B cell (primary cell): ENCODE results near the gene RIPPLY2. TPM values are rescaled to one million over a fixed set of nuclear protein-coding genes. Genes with fewer than 3 reads are reported as not detected.
A peak's percentile ranks its signal among the peaks of the same experiment; 100 is the strongest.

ENCODE experiments used
- ATAC-seq: fragments of 200-7000 bp; cut with Tn5 transposase; one replicate; pipeline ENCODE4 v1.10.0; 2021; ENCODE audit warnings: low read depth, mild to moderate bottlenecking, moderate number of reproducible peaks, moderate library complexity
- CTCF ChIA-PET: fragments of 350-600 bp; sonication (Branson Sonifier 250); formaldehyde crosslinking; loops from one replicate; lab custom pipeline; 2021; ENCODE audit warnings: antibody characterized with exemption, inconsistent platforms; lab: Charles Lee
- POLR2A ChIA-PET: fragments of 350-600 bp; sonication (Branson Sonifier 250); formaldehyde crosslinking; loops from one replicate; lab custom pipeline; 2021; ENCODE audit warnings: antibody characterized with exemption; lab: Charles Lee
- DNase-seq: peaks from one replicate; pipeline ENCODE4 v3.0.0; 2013
- H2AFZ ChIP-seq: 2 replicates; pipeline ENCODE4 v1.6.1; 2012; ENCODE audit warnings: mild to moderate bottlenecking, low read depth, low read length; ENCODE audit not compliant: insufficient read depth, poor library complexity, severe bottlenecking
- H3K27ac ChIP-seq, 2 donors: 1 replicate in 1 of 2; 2 replicates in 1 of 2; pipeline ENCODE4 v1.5.1; 2012 to 2013; ENCODE audit warnings: low read length in 2 of 2, mild to moderate bottlenecking in 2 of 2, moderate library complexity in 1 of 2
- H3K27me3 ChIP-seq, 4 experiments: fragments of 200-600 bp in 1 of 4; sonication (generic) in 1 of 4; replicated peaks in 1 of 4; 1 replicate in 2 of 4; 2 replicates in 2 of 4; pipeline versions ENCODE4 v1.6.1 to v1.7.0; 2013 to 2016; ENCODE audit warnings: low read length in 3 of 4, mild to moderate bottlenecking in 2 of 4, mixed read lengths in 1 of 4, moderate library complexity in 1 of 4; ENCODE audit not compliant: insufficient read depth in 4 of 4, control insufficient read depth in 3 of 4; ENCODE audit errors: control extremely low read depth in 1 of 4
- H3K36me3 ChIP-seq, 2 experiments: replicated peaks in 1 of 2; 1 replicate in 1 of 2; 2 replicates in 1 of 2; pipeline versions ENCODE4 v1.6.1 to v1.7.1; 2013; ENCODE audit warnings: low read length in 1 of 2; ENCODE audit not compliant: insufficient read depth in 2 of 2, control insufficient read depth in 1 of 2; ENCODE audit errors: control extremely low read depth in 1 of 2, extremely low read depth in 1 of 2
- H3K4me1 ChIP-seq, 2 donors: fragments of 200-600 bp in 1 of 2; sonication (generic) in 1 of 2; 1 replicate in 1 of 2; 2 replicates in 1 of 2; pipeline versions ENCODE4 v1.5.1 to v1.6.1; 2013 to 2017; ENCODE audit warnings: low read length in 2 of 2; ENCODE audit not compliant: control insufficient read depth in 2 of 2, insufficient read depth in 2 of 2
- H3K4me2 ChIP-seq: replicated peaks from 2 replicates; pipeline ENCODE3; 2012; ENCODE audit warnings: mild to moderate bottlenecking, low read depth, low read length; ENCODE audit not compliant: poor library complexity, severe bottlenecking
- H3K4me3 ChIP-seq, 5 experiments: fragments of 200-600 bp in 1 of 5; sonication (generic) in 1 of 5; 1 replicate in 3 of 5; 2 replicates in 2 of 5; pipeline versions ENCODE4 v1.5.1 to v1.7.0; 2011 to 2016; ENCODE audit warnings: low read length in 4 of 5, mild to moderate bottlenecking in 4 of 5, low read depth in 2 of 5, control low read depth in 1 of 5, moderate library complexity in 1 of 5; ENCODE audit not compliant: insufficient read depth in 1 of 5; ENCODE audit errors: control extremely low read depth in 1 of 5, extremely low read depth in 1 of 5
- H3K79me2 ChIP-seq: fragments of 200-600 bp; sonication (generic); one replicate; pipeline ENCODE4 v1.6.0; 2016; ENCODE audit warnings: low read length; ENCODE audit not compliant: control insufficient read depth, insufficient read depth
- H3K9ac ChIP-seq: fragments of 200-600 bp; sonication (generic); 2 replicates; pipeline ENCODE4 v1.6.1; 2017; ENCODE audit warnings: mild to moderate bottlenecking, low read length, moderate library complexity
- H3K9me3 ChIP-seq, 3 donors: one replicate each; pipeline versions ENCODE4 v1.6.1 to v1.7.1; 2013; ENCODE audit warnings: low read length in 2 of 3; ENCODE audit not compliant: control insufficient read depth in 2 of 3, insufficient read depth in 1 of 3; ENCODE audit errors: control extremely low read depth in 1 of 3
- H4K20me1 ChIP-seq: 2 replicates; pipeline ENCODE4 v1.6.0; 2012; ENCODE audit warnings: mild to moderate bottlenecking, low read length; ENCODE audit not compliant: insufficient read depth, control insufficient read depth, poor library complexity, severe bottlenecking
- H3K27ac Mint-ChIP-seq: one replicate; pipeline ENCODE4 v1.8.0; 2021; ENCODE audit warnings: mixed read lengths
- H3K27me3 Mint-ChIP-seq: one replicate; pipeline ENCODE4 v1.8.0; 2021; ENCODE audit warnings: mixed read lengths
- H3K4me1 Mint-ChIP-seq: one replicate; pipeline ENCODE4 v1.8.0; 2021; ENCODE audit warnings: mixed read lengths
- H3K4me3 Mint-ChIP-seq: one replicate; pipeline ENCODE4 v1.8.0; 2021; ENCODE audit warnings: mixed read lengths
- H3K9me3 Mint-ChIP-seq: one replicate; pipeline ENCODE4 v1.8.0; 2022; ENCODE audit warnings: mixed read lengths; ENCODE audit not compliant: insufficient read depth
- EZH2 ChIP-seq: IDR thresholded peaks from 2 replicates; pipeline ENCODE4 v1.6.1; 2012; ENCODE audit warnings: borderline replicate concordance, low read depth, mild to moderate bottlenecking, moderate library complexity, low read length; ENCODE audit not compliant: insufficient read depth, poor library complexity, severe bottlenecking
- WGBS: methylation state at CpG from one replicate; pipeline ENCODE4 v1.1.5; 2013; ENCODE audit warnings: missing lambda C conversion rate; ENCODE audit not compliant: insufficient coverage; 5-methylcytosine and 5-hydroxymethylcytosine counted together
- intact Hi-C: fragments of 100-400 bp; cut with micrococcal nuclease; formaldehyde crosslinking; loops from one replicate; pipeline ENCODE4 v1.10.0; 2022
- polyA plus RNA-seq: library from polyadenylated mRNA; depleted of rRNA; stranded (reverse); fragments of >200 nt; gene quantifications from 2 replicates; pipeline ENCODE4 v1.2.3, GENCODE V29; 2012
- total RNA-seq, 2 donors: library from RNA; stranded (reverse); fragments of 120-200 nt in 1 of 2; gene quantifications; 1 replicate in 1 of 2; 2 replicates in 1 of 2; pipeline versions ENCODE4 v1.2.3 to v1.2.4, GENCODE V29; 2013 to 2022
- TF ChIP-seq, protein P1 (sequence below): fragments of 200-600 bp; IDR thresholded peaks from one replicate; pipeline ENCODE4 v1.8.0; 2022; ENCODE audit warnings: antibody characterized with exemption, mild to moderate bottlenecking

Gene RIPPLY2
- total and polyA plus RNA-seq, 2 donors (not counting 1 experiment from before 2014, with no cell fraction given), result not detected

DNA sequence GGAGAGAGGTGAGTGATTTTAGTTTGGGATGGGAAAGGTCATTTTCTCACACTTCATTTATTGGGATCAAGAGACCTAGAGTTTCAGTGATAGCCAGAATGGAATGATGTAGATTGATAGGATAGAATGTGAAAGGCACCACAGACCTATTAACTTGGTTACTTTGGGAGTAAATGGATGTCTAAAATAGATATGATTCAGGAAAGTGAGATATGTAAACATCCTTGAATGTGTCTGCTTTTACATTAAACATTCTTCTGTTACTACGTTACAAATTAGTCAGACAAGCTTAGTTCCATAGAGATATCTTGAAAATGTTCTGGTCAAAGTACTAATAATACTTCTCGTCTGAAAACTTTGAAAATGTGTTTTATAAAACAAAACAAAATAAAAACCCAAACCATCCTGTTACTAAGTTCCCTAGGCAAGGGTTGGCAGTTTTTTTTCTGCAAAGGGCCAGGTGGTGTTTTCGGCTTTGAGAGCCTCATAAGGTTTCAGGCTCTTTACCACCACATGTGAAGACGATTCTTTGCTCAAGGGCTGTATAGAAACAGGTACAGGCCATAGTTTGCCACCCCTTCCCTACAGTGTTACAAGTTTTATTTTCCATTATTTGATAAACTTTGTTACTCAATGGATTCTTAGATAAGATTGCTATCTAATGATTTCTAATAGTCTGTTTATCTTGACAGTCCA lies 9.8 kb downstream of the RIPPLY2 start:
- no CpG with 5 or more reads among the region's 4 CpGs for WGBS
- POLR2A ChIA-PET, result no interaction called here
- peak overlapping the region; percentile 4 for H3K4me2 ChIP-seq
- Mint-ChIP-seq H3K27me3 (no peaks in the 10 kb centered on the region), H3K4me3 (no peak overlapping the region), H3K4me1 (peaks cover 51% of the 10 kb centered on the region), H3K27ac (no peak overlapping the region), H3K9me3 (peaks cover 5% of the 10 kb centered on the region)
- H4K20me1 ChIP-seq, result peaks cover 44% of the 10 kb centered on the region
- DNase-seq, result no peak
- peaks cover 0 to 16% (median 13%) of the 10 kb centered on the region in 3 donors for H3K9me3 ChIP-seq
- no peak for ATAC-seq
- no peak overlapping the region for H3K27ac ChIP-seq
- peaks cover 16 to 40% of the 10 kb centered on the region in 2 experiments for H3K36me3 ChIP-seq
- no peak overlapping the region for H2AFZ ChIP-seq
- TF ChIP-seq EZH2, result no peak
- TF ChIP-seq, protein P1, sequence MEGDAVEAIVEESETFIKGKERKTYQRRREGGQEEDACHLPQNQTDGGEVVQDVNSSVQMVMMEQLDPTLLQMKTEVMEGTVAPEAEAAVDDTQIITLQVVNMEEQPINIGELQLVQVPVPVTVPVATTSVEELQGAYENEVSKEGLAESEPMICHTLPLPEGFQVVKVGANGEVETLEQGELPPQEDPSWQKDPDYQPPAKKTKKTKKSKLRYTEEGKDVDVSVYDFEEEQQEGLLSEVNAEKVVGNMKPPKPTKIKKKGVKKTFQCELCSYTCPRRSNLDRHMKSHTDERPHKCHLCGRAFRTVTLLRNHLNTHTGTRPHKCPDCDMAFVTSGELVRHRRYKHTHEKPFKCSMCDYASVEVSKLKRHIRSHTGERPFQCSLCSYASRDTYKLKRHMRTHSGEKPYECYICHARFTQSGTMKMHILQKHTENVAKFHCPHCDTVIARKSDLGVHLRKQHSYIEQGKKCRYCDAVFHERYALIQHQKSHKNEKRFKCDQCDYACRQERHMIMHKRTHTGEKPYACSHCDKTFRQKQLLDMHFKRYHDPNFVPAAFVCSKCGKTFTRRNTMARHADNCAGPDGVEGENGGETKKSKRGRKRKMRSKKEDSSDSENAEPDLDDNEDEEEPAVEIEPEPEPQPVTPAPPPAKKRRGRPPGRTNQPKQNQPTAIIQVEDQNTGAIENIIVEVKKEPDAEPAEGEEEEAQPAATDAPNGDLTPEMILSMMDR, result no peak
- CTCF ChIA-PET, result no interaction called here
- peaks cover 25% of the 10 kb centered on the region in 2 donors for H3K4me1 ChIP-seq
- H3K9ac ChIP-seq, result no peak overlapping the region
- intact Hi-C loops, result no loop called here
- H3K79me2 ChIP-seq, result peaks cover 95% of the 10 kb centered on the region
- H3K27me3 ChIP-seq, result no peaks in the 10 kb centered on the region
- H3K4me3 ChIP-seq, result no peak overlapping the region

DNA sequence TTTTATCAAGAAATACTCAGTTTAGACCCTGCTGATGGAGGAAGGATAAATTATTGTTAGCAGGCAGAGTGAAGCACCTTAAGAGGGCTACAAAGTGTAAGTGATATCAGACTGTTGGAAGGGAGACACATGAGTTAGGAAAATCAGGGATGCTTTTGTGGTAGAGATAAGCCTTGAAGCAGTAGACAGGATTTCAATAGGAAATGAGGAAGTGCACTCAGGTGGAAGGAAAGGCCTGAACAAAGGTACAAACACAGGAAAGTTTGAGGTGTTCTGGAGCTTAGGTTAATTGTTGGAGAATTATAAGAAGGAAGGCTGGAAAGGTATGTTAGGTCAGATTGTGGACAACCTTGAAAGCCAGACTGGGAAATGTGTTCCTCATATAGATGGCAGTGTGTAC lies 13.9 kb downstream of the RIPPLY2 start:
- H3K4me3 Mint-ChIP-seq, result no peak overlapping the region
- CTCF ChIA-PET, result interaction anchor here (0.9 kb wide), 1 partner anchor 17 kb away, joined by 3 read pairs; no protein-coding TSS in a partner anchor
- peaks cover 96% of the 10 kb centered on the region for H3K79me2 ChIP-seq

More for the DNA sequence above, 13.9 kb downstream of the RIPPLY2 start:
- DNase-seq (no peak), ATAC-seq (no peak)
- H4K20me1 ChIP-seq, result peaks cover 45% of the 10 kb centered on the region
- POLR2A ChIA-PET, result no interaction called here
- no peak overlapping the region for H3K4me3 ChIP-seq
- TF ChIP-seq, protein P1, result no peak
- TF ChIP-seq EZH2, result no peak
- H3K4me2 ChIP-seq, result no peak overlapping the region
- no peaks in the 10 kb centered on the region for H3K27me3 Mint-ChIP-seq
- no peak overlapping the region for H3K9ac ChIP-seq
- H3K27me3 ChIP-seq, result no peaks in the 10 kb centered on the region
- H3K4me1 Mint-ChIP-seq, result peaks cover 31% of the 10 kb centered on the region
- no peak overlapping the region for H3K27ac ChIP-seq
- intact Hi-C loops, result no loop called here
- peaks cover 5% of the 10 kb centered on the region for H3K9me3 Mint-ChIP-seq
- no peak overlapping the region for H2AFZ ChIP-seq
- peaks cover 4 to 8% of the 10 kb centered on the region in 2 donors for H3K4me1 ChIP-seq
- no peak overlapping the region for H3K27ac Mint-ChIP-seq
- peaks cover 21 to 67% of the 10 kb centered on the region in 2 experiments for H3K36me3 ChIP-seq
- H3K9me3 ChIP-seq, result peaks cover 0 to 21% (median 18%) of the 10 kb centered on the region in 3 donors
